ENCODE measurements around the gene TJP3.

DNA sequence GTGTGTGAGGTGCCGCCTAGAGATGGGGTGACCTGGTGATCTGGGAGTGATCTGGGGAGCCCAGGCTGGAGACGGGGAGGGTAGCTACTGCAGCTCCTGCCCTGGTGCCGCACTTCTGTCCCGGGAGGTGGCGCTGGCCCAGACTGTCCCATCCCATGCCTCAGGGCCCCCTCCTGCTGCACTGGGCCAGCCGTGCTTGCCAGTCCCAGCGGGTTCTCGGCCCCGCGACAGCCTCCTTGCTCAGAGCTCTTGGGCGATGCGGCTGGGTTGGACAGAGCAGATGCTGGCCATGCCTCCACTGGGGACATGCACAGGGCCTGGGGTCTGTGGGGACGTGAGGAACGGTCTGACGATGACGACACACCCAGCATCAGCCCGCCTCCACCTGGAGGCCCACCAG is 61.3 kb downstream of the TJP3 start:
- no peak for TF ChIP-seq CTCF (conservative IDR thresholded peaks at IDR 0.05; ENCODE audit: low read depth, low read length)
- no peak for TF ChIP-seq EZH2 (IDR thresholded peaks at IDR 0.05; ENCODE audit: borderline replicate concordance, low read depth, low read length, poor library complexity, severe bottlenecking)
